ENCODE measurements around the gene KCNIP4.

DNA sequence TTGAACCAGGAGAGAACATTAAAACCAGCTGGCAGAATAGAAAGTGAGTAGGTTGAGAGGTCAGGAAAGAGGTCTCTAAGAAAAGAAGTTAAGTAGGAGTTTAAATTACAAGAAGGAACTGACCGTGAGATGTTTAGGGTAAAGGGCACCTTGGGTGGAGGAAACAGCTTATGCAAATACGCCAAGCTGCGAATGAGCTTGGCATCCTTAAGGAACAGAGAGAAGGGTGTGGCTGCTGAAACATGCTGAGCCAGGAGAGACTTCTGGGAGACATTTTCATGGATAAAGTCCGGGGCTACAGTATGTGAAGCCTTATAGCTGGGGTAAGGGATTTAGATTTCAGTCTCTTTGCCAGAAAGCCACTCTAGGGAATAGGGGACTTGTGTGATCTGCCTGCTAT, 249.1 kb downstream of the KCNIP4 start:
- TF ChIP-seq EZH2 (IDR thresholded peaks at IDR 0.05; ENCODE audit: insufficient read depth, poor library complexity, severe bottlenecking), result no peak
- TF ChIP-seq EZH2phosphoT487 (IDR thresholded peaks at IDR 0.05; ENCODE audit: insufficient read depth, low read depth), result no peak

Data from GM23248 (cell line).